Cerebellar nuclear complex (tissue), 1 donor: ENCODE data around the gene GRM8.

ENCODE experiments used
- DNase-seq, 2 experiments: peaks; one replicate each; lab custom pipeline; 2025; lab: John Stamatoyannopoulos, UW

The GRM8 gene

DNA sequence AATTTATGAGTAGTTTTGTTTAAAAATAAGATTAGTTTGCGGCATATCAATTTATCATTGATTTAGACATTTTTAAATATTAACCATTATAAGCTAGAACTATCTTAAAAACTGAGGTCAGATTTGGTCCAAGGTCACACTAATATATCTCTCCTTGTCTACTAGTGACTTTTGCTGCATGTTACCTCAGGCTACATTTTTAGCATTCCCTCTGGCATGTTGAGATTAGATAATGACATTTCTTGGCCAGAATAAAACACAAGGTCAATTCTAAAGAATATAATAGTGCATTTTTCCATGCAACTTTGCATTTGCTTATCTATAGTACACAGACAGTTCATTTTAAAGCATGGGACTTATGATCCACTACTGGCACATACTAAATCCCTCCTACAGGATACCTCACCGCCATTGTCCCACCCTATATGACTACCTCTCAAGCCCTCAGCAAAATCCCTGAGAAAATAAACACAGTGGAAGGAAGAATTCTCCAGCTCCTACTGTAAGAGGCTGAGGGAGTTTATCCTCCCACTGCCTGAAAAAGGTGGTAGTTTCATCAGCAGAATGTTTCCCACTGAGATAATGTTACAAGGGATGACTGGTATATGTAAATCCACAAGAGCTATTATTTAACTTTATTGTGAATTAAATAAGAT, 816.4 kb downstream of the GRM8 start:
- no peak for DNase-seq

- no peak for DNase-seq
Measured at GRCh38 chr7:126426652-126427051, 826.1 kb downstream of the GRM8 start.

DNA sequence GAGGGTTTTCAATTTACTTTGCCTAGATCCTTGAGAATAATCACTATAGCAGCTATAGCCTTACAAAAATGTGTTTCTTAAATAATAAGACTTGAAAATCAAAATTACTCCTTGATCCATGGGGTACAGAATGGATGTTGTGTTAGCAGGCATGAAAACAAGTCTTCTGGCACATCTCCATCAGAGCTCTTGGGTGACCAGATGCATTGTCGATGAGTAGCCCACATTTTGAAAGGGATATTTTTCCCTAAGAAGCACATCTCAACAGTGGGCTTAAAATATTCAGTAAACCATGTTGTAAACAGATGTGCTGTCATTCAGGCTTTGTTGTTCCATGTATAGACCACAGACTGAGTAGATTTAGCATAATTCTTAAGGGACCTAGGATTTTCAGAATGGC, 827.8 kb downstream of the GRM8 start:
- DNase-seq = no peak

GRCh38 chr7:126419047-126419446, 833.7 kb downstream of the GRM8 start:
- DNase-seq = no peak

- DNase-seq = no peak
Measured at GRCh38 chr7:126411821-126412383, 840.8 kb downstream of the GRM8 start.

DNA sequence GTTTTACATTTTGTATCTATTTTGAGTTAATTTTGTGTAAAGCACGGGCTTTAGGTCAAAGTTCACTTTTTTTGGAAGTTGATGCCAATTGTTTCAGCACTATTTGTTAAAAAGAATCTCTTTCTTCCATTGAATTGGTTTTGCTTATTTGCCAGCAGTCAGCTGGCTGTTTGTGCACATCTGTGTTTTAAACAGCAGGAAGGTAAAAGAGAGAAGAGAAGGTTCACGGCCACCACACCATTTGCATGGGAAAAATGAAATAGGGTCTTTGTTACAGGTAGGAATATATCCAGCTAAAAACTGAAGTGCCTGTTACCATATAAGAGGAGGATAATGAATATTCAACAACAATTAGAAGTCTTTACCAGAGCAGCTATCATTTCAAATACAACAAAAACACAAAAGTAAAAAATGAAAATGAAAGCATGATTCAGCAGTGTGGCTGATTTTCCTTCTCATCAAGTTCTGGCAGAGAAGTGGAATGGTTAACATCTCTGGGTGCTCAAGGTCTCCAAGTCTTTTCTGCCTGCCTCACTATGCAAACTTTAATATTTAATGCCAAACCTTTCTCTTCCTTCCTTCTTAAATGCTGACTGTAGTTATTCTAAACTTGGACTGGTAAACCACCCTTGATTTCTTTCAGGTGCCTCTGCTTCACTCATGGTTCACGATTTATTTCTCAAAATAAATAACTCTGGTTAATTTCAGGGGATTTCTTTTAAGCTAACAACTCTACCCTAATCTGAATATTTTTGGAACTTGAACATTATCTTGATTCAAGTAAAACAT, 841.5 kb downstream of the GRM8 start:
- no peak for DNase-seq

- no peak for DNase-seq
Measured at GRCh38 chr7:126403040-126403439, 849.7 kb downstream of the GRM8 start.

GRCh38 chr7:126401918-126402317, 850.8 kb downstream of the GRM8 start:
- no peak for DNase-seq

- DNase-seq = no peak
Measured at GRCh38 chr7:126398851-126399529, 853.8 kb downstream of the GRM8 start.

GRCh38 chr7:126398285-126398684, 854.5 kb downstream of the GRM8 start:
- DNase-seq = no peak

DNA sequence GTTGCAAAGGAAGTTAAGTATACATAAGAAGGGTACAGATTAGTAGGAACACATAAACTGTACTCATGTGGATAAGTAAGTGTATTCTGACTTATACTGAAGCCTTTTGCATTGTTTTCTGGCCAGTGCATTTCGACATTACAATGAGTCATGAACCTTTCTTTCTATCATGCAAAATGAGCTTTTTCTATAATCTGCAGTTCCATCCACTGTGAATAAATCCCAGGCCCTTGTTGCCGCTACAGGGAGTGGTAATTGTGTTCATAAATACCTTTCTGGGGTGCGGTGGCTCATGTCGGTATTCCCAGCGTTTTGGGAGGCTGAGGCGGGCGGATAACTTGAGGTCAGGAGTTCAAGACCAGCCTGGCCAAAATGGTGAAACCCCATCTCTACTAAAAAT, 858.3 kb downstream of the GRM8 start:
- no peak for DNase-seq
